Osteoblast (primary cell): ENCODE results near the gene LHFPL2. TPM values are rescaled to one million over a fixed set of nuclear protein-coding genes. Genes with fewer than 3 reads are reported as not detected.
A peak's percentile ranks its signal among the peaks of the same experiment; 100 is the strongest.

Experiments used
- DNase-seq: peaks from one replicate; pipeline ENCODE4 v3.0.0; 2011; ENCODE audit warnings: low spot score, mixed read lengths; ENCODE audit not compliant: insufficient read length; ENCODE audit errors: missing footprints
- H2AFZ ChIP-seq: 2 replicates; pipeline ENCODE4 v1.6.0; 2011; ENCODE audit warnings: mild to moderate bottlenecking, low read length
- H3K27ac ChIP-seq: 2 replicates; pipeline ENCODE4 v1.5.1; 2011; ENCODE audit warnings: mild to moderate bottlenecking, low read depth, low read length, moderate library complexity
- H3K27me3 ChIP-seq: 2 replicates; pipeline ENCODE4 v1.6.0; 2012; ENCODE audit warnings: mild to moderate bottlenecking, control low read depth, inconsistent platforms, low read length, moderate library complexity; ENCODE audit not compliant: insufficient read depth
- H3K36me3 ChIP-seq: 2 replicates; pipeline ENCODE4 v1.5.1; 2011; ENCODE audit warnings: mild to moderate bottlenecking, low read length, control low read depth, moderate library complexity; ENCODE audit not compliant: insufficient read depth
- H3K4me1 ChIP-seq: 2 replicates; pipeline ENCODE4 v1.5.1; 2011; ENCODE audit warnings: mild to moderate bottlenecking, low read length, control low read depth, moderate library complexity; ENCODE audit not compliant: insufficient read depth
- H3K4me2 ChIP-seq: 2 replicates; pipeline ENCODE4 v1.6.0; 2011; ENCODE audit warnings: mild to moderate bottlenecking, low read length; ENCODE audit not compliant: insufficient read depth
- H3K4me3 ChIP-seq: fragments of 200-600 bp; sonication (generic); 3 replicates; pipeline ENCODE4 v1.5.1; 2012; ENCODE audit warnings: mild to moderate bottlenecking, low read length, inconsistent platforms; ENCODE audit not compliant: insufficient read depth
- H3K79me2 ChIP-seq: 2 replicates; pipeline ENCODE4 v1.6.0; 2012; ENCODE audit warnings: mild to moderate bottlenecking, low read length, control low read depth, inconsistent platforms; ENCODE audit not compliant: insufficient read depth
- H3K9me3 ChIP-seq: 2 replicates; pipeline ENCODE4 v1.5.1; 2011; ENCODE audit warnings: low read depth, low read length, control low read depth
- H4K20me1 ChIP-seq: 2 replicates; pipeline ENCODE4 v1.6.0; 2012; ENCODE audit warnings: mild to moderate bottlenecking, low read length, control low read depth; ENCODE audit not compliant: insufficient read depth
- CTCF ChIP-seq: IDR thresholded peaks from 2 replicates; pipeline ENCODE4 v1.5.1; 2011; ENCODE audit warnings: mild to moderate bottlenecking, low read depth, low read length, moderate library complexity; ENCODE audit errors: extremely low read depth
- total RNA-seq: library from RNA; depleted of rRNA; stranded (reverse); fragments of >200 nt; gene quantifications from 2 replicates; pipeline ENCODE4 v1.2.3, GENCODE V29; 2012

LHFPL2 gene
- total RNA-seq, 1 donor = 64.4 TPM

- no peaks in the 10 kb centered on the region for H3K36me3 ChIP-seq
- no peak overlapping the region for H3K4me2 ChIP-seq
- no peaks in the 10 kb centered on the region for H3K79me2 ChIP-seq
- no peaks in the 10 kb centered on the region for H3K4me1 ChIP-seq
- no peak overlapping the region for H3K4me3 ChIP-seq
- H3K27ac ChIP-seq = no peak overlapping the region
- H4K20me1 ChIP-seq = no peaks in the 10 kb centered on the region
- TF ChIP-seq CTCF = no peak
- H3K27me3 ChIP-seq = no peaks in the 10 kb centered on the region
- no peak for DNase-seq
- no peak overlapping the region for H2AFZ ChIP-seq
- H3K9me3 ChIP-seq = no peaks in the 10 kb centered on the region
Observed at GRCh38 chr5:78476795-78477194, 171.8 kb downstream of the LHFPL2 start.

- no peak overlapping the region for H3K4me3 ChIP-seq
- no peaks in the 10 kb centered on the region for H3K79me2 ChIP-seq
- no peak overlapping the region for H2AFZ ChIP-seq
- H3K4me2 ChIP-seq = no peak overlapping the region
- no peaks in the 10 kb centered on the region for H3K36me3 ChIP-seq
- no peak overlapping the region for H3K27ac ChIP-seq
- H4K20me1 ChIP-seq = no peaks in the 10 kb centered on the region
- no peaks in the 10 kb centered on the region for H3K4me1 ChIP-seq
- H3K9me3 ChIP-seq = no peaks in the 10 kb centered on the region
- H3K27me3 ChIP-seq = no peaks in the 10 kb centered on the region
- TF ChIP-seq CTCF = no peak
- DNase-seq = no peak
Observed at GRCh38 chr5:78475370-78475769, 173.2 kb downstream of the LHFPL2 start.

GRCh38 chr5:78473751-78474150 is 174.8 kb downstream of the LHFPL2 start:
- Histone ChIP-seq H2AFZ (no peak overlapping the region), H3K36me3 (no peaks in the 10 kb centered on the region), H3K4me2 (no peak overlapping the region), H3K27ac (no peak overlapping the region), H3K4me3 (no peak overlapping the region), H3K79me2 (no peaks in the 10 kb centered on the region), H4K20me1 (no peaks in the 10 kb centered on the region), H3K4me1 (no peaks in the 10 kb centered on the region), H3K9me3 (no peaks in the 10 kb centered on the region), H3K27me3 (no peaks in the 10 kb centered on the region)
- no peak for TF ChIP-seq CTCF
- DNase-seq = no peak

- no peak overlapping the region for H3K4me2 ChIP-seq
- no peaks in the 10 kb centered on the region for H4K20me1 ChIP-seq
- H3K79me2 ChIP-seq = no peaks in the 10 kb centered on the region
- no peaks in the 10 kb centered on the region for H3K36me3 ChIP-seq
- H3K27me3 ChIP-seq = no peaks in the 10 kb centered on the region
- H3K4me1 ChIP-seq = no peaks in the 10 kb centered on the region
- no peak overlapping the region for H2AFZ ChIP-seq
- peak; percentile 54 for TF ChIP-seq CTCF
- H3K4me3 ChIP-seq = no peak overlapping the region
- no peak for DNase-seq
- H3K27ac ChIP-seq = no peak overlapping the region
- H3K9me3 ChIP-seq = no peaks in the 10 kb centered on the region
Observed at GRCh38 chr5:78472469-78473106, 176.0 kb downstream of the LHFPL2 start.
